IPS DF 6.9 (cell line): Measurements from ENCODE around the gene ANKRD45.
"Not testable (repeated sequence)": the region's sequence is repeated elsewhere in the genome, so short reads cannot be mapped to it uniquely, and the experiment has no call there.

Experiments
- DNase-seq: peaks from one replicate; pipeline ENCODE4 v3.0.0-alpha.2; 2013; ENCODE audit warnings: low read depth, low spot score
- H3K27ac ChIP-seq: one replicate; pipeline ENCODE4 v1.5.1; 2013; ENCODE audit warnings: low read length, control low read depth
- H3K27me3 ChIP-seq: 2 replicates; pipeline ENCODE4 v1.6.1; 2013; ENCODE audit warnings: mild to moderate bottlenecking, low read length; ENCODE audit not compliant: control insufficient read depth, insufficient read depth
- H3K36me3 ChIP-seq: 2 replicates; pipeline ENCODE4 v1.6.1; 2013; ENCODE audit warnings: low read length; ENCODE audit not compliant: control insufficient read depth, insufficient read depth
- H3K4me1 ChIP-seq: 2 replicates; pipeline ENCODE4 v1.6.1; 2013; ENCODE audit warnings: low read length; ENCODE audit not compliant: control insufficient read depth, insufficient read depth
- H3K4me3 ChIP-seq: 2 replicates; pipeline ENCODE4 v1.5.1; 2013; ENCODE audit warnings: mild to moderate bottlenecking, low read length
- H3K9me3 ChIP-seq: 2 replicates; pipeline ENCODE4 v1.6.1; 2013; ENCODE audit warnings: low read length, inconsistent platforms; ENCODE audit not compliant: control insufficient read depth, insufficient read depth
- WGBS: extraction: QIAGEN DNeasy Blood & Tissue Kit; methylation state at CpG from one replicate; pipeline ENCODE4 v1.1.7; 2013; ENCODE audit warnings: mixed read lengths, missing lambda C conversion rate; ENCODE audit not compliant: insufficient read length, insufficient coverage; 5-methylcytosine and 5-hydroxymethylcytosine counted together

The ANKRD45 gene

DNA sequence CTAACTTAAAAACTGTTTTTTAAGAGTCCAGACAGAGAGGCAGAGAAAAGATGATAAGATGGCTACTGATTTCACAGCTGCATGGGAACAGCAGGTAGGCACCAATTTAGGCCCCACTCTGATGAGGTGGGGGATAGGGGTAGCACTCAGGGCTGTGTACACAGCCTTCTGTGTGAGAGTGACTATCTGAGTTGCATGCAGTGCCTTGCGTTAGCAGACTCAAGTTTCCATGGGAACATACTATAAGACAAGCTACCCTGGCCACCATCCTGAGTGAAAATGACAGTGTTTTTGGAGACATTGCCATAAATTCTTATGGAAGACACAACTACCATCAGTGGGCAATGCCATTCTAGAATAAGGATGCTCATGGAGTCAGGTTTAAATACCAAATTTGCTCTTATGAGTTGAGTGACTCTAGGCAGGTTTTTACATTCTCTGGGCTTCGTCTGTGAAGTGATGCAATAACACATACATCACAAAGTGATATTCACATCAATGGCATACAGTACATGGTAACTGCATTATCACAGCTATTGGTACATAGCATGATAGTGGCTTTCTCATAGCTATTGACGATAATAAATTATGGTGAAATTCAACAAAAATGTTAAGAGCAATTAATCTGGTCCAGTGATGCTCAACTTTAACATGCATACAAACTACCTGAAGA, 97.3 kb downstream of the ANKRD45 start:
- Histone ChIP-seq H3K27me3 (no peaks in the 10 kb centered on the region), H3K9me3 (no peaks in the 10 kb centered on the region), H3K4me3 (no peak overlapping the region), H3K27ac (no peak overlapping the region), H3K4me1 (no peaks in the 10 kb centered on the region), H3K36me3 (no peaks in the 10 kb centered on the region)
- WGBS: no CpG with 5 or more reads among the region's 3 CpGs
- DNase-seq: no peak

DNA sequence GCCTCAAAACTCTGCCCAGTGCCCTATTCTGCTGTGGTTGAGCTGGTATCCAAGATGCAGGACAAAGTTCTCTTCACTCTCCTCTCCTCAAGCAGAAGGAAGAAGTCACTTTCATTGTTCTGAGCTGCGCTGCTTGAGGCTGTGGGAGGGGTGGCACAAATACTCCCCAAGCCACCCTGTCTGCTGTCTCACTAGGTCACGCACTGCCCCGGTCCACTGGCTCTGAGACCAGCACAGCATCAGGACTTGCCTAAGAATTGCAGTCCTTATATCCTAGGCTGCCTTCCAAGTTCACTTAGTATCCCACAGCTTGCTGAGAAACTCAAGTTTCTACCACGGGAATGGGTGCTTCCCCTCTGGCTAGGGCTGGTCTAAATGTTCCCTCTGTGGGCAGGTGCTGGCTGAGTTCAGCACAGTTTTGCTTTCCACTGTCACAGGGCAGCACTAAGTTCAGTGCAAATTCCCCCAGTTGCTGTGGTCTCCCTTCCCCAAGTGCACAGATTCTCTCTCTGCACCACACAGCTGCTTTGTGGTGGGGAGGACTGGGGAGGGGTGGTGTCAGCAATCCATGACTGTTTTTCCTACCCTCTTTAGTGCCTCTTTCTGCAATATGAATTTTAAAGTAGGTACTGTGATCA, 99.2 kb downstream of the ANKRD45 start:
- Histone ChIP-seq H3K9me3 (no peaks in the 10 kb centered on the region), H3K27ac (no peak overlapping the region), H3K27me3 (no peaks in the 10 kb centered on the region), H3K36me3 (no peaks in the 10 kb centered on the region), H3K4me3 (no peak overlapping the region), H3K4me1 (no peaks in the 10 kb centered on the region)
- DNase-seq: no peak
- WGBS: no CpG with 5 or more reads among the region's 4 CpGs

DNA sequence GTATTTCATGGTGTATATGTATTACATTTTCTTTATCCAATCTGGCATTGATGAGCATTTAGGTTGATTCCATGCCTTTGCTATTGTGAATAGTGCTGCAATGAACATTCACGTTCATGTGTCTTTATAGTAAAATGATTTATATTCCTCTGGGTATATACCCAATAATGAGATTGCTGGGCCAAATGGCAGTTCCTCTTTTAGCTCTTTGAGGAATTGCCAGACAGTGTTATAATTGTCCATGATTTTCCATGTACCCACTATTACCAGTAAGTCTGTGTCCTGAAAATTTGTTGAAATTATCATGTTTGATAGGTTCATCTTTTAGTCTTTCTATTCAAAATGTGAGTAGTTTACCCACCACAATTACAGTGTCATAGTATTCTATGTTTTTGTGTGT, 101.2 kb downstream of the ANKRD45 start:
- Histone ChIP-seq H3K4me1 (no peaks in the 10 kb centered on the region), H3K36me3 (no peaks in the 10 kb centered on the region), H3K27me3 (no peaks in the 10 kb centered on the region), H3K4me3 (no peak overlapping the region), H3K27ac (no peak overlapping the region), H3K9me3 (no peaks in the 10 kb centered on the region)
- WGBS: no CpG with 5 or more reads among the region's 1 CpG
- no peak for DNase-seq

DNA sequence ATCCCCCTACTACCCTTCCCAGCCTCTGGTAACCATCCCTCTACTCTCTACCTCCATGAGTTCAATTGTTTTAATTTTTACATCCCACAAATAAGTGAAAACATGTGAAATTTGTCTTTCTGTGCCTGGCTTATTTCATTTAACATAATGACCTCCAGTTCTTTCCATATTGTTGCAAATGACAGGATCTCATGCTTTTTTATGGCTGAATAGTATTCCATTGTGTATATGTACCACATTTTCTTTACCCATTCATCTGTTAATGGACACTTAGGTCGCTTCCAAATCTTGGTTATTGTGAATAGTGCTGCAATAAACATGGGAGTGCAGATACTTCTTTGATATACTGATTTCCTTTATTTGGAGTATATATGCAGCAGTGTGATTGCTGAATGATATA, 105.8 kb downstream of the ANKRD45 start:
- not testable (repeated sequence) for H3K9me3 ChIP-seq, H3K27ac ChIP-seq, DNase-seq, H3K27me3 ChIP-seq, H3K36me3 ChIP-seq, H3K4me3 ChIP-seq, H3K4me1 ChIP-seq
- WGBS: no CpG with 5 or more reads among the region's 1 CpG

DNA sequence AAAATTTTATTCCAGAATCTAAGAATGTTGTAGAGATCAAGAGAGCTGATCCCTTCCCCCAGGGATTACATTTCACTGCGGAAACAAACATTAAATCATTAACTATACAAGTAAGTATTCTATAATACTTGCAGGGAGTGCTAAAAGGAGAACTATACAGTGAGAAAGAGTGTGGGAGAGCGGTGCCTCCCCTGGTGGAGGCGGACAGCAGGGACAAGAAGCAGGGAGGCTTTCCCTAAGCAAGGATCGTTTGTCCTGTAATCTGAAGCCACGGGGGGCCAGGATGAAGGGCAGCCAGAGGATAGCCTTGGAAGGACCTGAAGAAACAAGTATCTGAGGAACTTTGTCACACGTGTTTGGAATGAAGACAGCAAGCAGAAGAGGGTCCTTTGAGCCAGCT, 106.8 kb downstream of the ANKRD45 start:
- no peak overlapping the region for H3K4me3 ChIP-seq
- DNase-seq: no peak
- H3K36me3 ChIP-seq: no peaks in the 10 kb centered on the region
- WGBS: no CpG with 5 or more reads among the region's 6 CpGs
- no peak overlapping the region for H3K27ac ChIP-seq
- H3K9me3 ChIP-seq: no peaks in the 10 kb centered on the region
- H3K27me3 ChIP-seq: no peaks in the 10 kb centered on the region
- no peaks in the 10 kb centered on the region for H3K4me1 ChIP-seq

DNA sequence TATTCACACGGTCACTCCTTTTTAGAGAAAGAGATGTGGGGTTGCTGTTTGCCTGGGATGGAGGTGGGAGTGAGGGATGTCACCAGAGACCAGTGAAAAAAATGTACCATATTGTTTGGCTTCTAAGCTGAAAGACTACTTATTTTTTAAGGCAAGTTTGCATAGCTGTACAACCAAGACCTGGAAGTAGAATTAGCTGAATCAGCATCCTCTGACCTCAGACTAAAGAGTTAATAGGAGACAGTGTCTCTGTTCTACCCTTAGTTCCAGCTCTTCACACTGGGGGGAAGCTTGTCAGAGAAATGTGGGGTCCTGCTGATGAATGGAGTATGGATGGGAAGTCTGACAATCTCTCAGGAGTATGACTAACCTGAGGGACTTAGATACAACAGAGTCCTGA, 108.4 kb downstream of the ANKRD45 start:
- Histone ChIP-seq H3K27me3 (no peaks in the 10 kb centered on the region), H3K9me3 (no peaks in the 10 kb centered on the region), H3K4me3 (no peak overlapping the region), H3K36me3 (no peaks in the 10 kb centered on the region), H3K27ac (no peak overlapping the region), H3K4me1 (no peaks in the 10 kb centered on the region)
- no peak for DNase-seq
- WGBS: no CpG with 5 or more reads among the region's 1 CpG

DNA sequence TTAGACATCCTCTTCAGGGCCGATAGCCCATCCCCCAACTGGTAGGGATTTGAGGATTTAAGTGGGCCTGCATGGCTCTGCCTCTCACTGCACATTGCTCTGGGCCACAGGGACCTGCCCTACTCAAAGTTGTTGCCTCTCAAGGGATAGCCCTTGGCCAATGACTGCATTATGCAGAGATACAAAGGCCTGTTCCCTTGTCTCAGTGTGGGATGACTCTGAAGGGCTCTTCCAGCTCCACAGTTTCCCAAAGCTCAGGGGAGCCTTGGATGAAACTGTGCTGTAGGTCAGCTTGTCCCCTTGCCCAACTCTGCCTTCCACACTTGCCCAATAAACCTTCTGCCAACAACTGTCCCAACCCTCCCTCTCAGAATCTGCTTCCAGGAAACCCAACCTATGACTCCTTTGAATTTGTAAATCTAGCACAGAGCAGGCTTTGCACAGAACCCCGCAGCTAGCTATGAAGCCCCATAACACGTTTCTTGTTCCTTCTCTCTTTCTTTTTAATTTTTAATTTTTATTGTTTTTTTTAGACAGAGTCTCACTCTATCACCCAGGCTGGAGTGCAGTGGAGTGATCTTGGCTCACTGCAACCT, 109.3 kb downstream of the ANKRD45 start:
- WGBS: no CpG with 5 or more reads among the region's 3 CpGs

More for the DNA sequence above, 109.3 kb downstream of the ANKRD45 start:
- no peak for DNase-seq
- Histone ChIP-seq H3K4me3 (no peak overlapping the region), H3K27ac (no peak overlapping the region), H3K9me3 (no peaks in the 10 kb centered on the region), H3K36me3 (no peaks in the 10 kb centered on the region), H3K4me1 (no peaks in the 10 kb centered on the region), H3K27me3 (no peaks in the 10 kb centered on the region)
